ENCODE data around the gene NR1D2. TPM values are rescaled to one million over a fixed set of nuclear protein-coding genes. Genes with fewer than 3 reads are reported as not detected.

NR1D2 gene
- total RNA-seq, 1 donor from 2014 or later: 62.1 TPM

DNA sequence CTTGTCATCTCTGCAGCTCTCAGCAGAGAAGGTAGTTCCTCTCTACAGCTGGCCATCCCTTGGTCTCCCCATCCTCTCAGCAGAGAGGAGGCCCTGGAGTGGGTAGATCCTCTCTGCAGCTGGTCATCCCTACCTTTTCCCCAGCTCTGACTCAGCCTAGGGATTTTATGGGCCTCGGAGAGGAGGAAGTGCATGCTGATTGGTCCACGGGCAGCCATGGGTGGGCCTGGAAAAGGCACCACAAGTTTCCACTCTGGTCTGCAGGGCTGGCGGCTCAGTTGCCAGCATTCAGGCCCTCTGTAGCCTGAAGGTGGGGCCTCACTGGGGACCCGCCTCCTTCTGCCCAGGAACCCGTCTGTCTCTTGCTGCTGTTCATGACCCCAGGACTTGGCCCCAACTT lies 36.9 kb downstream of the NR1D2 start:
- H3K36me3 ChIP-seq: peaks cover 18% of the 10 kb centered on the region
- no peak overlapping the region for H3K27ac ChIP-seq
- TF ChIP-seq, protein P1, sequence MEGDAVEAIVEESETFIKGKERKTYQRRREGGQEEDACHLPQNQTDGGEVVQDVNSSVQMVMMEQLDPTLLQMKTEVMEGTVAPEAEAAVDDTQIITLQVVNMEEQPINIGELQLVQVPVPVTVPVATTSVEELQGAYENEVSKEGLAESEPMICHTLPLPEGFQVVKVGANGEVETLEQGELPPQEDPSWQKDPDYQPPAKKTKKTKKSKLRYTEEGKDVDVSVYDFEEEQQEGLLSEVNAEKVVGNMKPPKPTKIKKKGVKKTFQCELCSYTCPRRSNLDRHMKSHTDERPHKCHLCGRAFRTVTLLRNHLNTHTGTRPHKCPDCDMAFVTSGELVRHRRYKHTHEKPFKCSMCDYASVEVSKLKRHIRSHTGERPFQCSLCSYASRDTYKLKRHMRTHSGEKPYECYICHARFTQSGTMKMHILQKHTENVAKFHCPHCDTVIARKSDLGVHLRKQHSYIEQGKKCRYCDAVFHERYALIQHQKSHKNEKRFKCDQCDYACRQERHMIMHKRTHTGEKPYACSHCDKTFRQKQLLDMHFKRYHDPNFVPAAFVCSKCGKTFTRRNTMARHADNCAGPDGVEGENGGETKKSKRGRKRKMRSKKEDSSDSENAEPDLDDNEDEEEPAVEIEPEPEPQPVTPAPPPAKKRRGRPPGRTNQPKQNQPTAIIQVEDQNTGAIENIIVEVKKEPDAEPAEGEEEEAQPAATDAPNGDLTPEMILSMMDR (IDR thresholded peaks at IDR 0.05): no peak
- no peak overlapping the region for H3K4me3 ChIP-seq
- no peaks in the 10 kb centered on the region for H3K9me3 ChIP-seq
- intact Hi-C loops (cut with DNase I): no loop called here
- ATAC-seq (peak; percentile 33), DNase-seq (no peak)
- H3K4me1 ChIP-seq: no peaks in the 10 kb centered on the region
- H3K27me3 ChIP-seq: no peaks in the 10 kb centered on the region

DNA sequence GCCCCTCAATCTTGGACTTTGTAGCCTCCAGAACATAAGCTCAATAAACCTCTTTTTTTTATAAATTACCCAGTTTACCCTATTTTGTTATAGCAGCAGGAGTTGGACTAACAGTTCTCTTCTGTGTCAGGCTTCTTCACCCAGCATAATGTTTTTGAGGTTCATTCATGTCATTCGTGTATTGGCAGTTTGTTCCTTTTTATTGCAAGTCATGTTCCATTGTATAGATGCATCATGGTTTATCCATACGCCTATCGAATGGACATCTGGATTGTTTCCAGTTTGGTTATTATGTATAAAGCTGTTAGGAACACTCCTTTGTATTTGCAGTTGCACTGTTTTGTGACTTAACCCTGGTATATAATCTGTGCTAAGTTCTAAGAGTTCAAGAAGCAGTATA lies 39.8 kb downstream of the NR1D2 start:
- intact Hi-C loops (cut with DNase I): no loop called here
- DNase-seq (no peak), ATAC-seq (no peak)
- Histone ChIP-seq H3K36me3 (no peaks in the 10 kb centered on the region), H3K9me3 (no peaks in the 10 kb centered on the region), H3K27me3 (no peaks in the 10 kb centered on the region), H3K27ac (no peak overlapping the region), H3K4me3 (no peak overlapping the region), H3K4me1 (no peaks in the 10 kb centered on the region)
- TF ChIP-seq, protein P1 (IDR thresholded peaks at IDR 0.05): no peak

DNA sequence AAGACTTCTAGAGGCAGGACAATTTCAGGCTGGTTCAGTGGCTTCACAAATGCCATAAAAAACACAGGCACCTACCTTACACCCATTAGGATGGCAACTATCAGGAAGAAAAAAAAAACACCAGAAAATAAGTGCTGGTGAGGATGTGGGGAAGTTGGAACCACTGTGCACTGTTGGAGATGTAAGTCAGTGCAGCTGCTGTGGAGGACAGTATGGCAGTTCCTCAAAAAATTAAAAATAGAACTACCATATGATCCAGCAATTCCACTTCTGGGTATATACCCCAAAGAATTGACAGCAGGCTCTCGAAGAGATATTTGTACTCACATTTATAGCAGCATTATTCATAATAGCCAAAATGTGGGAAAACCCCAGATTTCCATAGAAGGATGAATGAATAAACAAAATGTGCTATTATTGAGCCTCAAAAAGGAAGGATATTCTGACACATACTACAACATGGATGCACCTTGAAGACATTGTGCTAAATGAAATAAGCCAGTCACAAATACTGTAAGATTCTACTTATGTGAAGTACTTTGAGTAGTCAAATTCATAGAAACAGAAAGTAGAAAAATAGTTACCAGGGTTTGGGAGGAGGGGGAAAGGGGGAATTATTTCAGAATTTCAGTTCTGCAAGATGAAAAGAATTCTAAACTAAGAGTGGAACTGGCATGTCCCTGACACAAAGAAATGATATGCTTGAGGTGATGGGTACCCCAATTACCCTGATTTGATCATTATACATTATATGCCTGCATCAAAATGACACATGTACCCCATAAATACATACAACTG lies 40.9 kb downstream of the NR1D2 start:
- no peak overlapping the region for H3K4me3 ChIP-seq
- no peaks in the 10 kb centered on the region for H3K36me3 ChIP-seq
- no peak overlapping the region for H3K27ac ChIP-seq
- intact Hi-C loops (cut with DNase I): no loop called here
- no peaks in the 10 kb centered on the region for H3K27me3 ChIP-seq
- H3K4me1 ChIP-seq: no peaks in the 10 kb centered on the region
- TF ChIP-seq, protein P1 (IDR thresholded peaks at IDR 0.05): no peak
- no peak for ATAC-seq
- H3K9me3 ChIP-seq: no peaks in the 10 kb centered on the region
- no peak for DNase-seq

DNA sequence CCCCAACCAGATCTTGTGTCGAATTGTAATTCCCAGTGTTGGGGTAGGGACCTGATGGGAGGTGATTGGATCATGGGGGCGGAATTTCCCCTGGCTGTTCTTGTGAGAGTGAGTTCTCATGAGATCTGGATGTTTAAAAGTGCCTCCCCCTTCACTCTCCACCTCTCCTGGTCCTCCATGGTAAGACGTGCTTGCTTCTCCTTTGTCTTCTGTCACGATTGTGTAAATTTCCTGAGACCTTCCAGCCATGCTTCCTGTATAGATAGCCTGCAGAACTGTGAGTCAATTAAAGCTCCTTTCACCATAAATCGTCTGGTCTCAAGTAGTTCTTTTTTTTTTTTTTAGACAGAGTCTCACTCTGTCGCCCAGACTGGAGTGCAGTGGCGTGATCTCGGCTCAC lies 42.3 kb downstream of the NR1D2 start:
- Histone ChIP-seq H3K4me1 (peaks cover 9% of the 10 kb centered on the region), H3K27ac (no peak overlapping the region), H3K27me3 (no peaks in the 10 kb centered on the region), H3K9me3 (no peaks in the 10 kb centered on the region), H3K4me3 (no peak overlapping the region), H3K36me3 (no peaks in the 10 kb centered on the region)
- TF ChIP-seq, protein P1 (IDR thresholded peaks at IDR 0.05): no peak
- ATAC-seq (peak; percentile 55), DNase-seq (no peak)
- intact Hi-C loops (cut with DNase I): no loop called here

DNA sequence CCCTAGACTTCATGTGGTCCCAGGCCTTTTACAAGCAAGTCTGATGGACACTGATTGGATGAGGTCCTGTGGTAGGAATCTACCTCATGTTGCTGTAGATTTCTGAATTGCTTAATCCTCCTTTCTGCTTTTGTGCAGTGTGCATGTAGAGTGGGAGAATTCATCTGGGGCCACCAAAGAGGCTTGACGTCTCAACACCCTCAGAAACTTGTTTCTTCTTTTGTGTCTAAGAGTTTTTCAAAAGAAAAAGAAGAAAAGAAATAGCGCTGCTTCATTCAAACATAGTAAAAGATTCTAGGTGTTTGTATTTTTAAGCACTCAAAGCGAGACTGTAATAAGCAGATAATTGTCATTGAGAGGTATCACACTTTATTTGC lies 46.2 kb downstream of the NR1D2 start:
- H3K9me3 ChIP-seq: no peaks in the 10 kb centered on the region
- H3K27ac ChIP-seq: no peak overlapping the region
- no peak overlapping the region for H3K4me3 ChIP-seq
- peaks cover 14% of the 10 kb centered on the region for H3K4me1 ChIP-seq
- intact Hi-C loops (cut with DNase I): no loop called here
- ATAC-seq (no peak), DNase-seq (no peak)
- no peaks in the 10 kb centered on the region for H3K27me3 ChIP-seq
- H3K36me3 ChIP-seq: no peaks in the 10 kb centered on the region
- TF ChIP-seq, protein P1 (IDR thresholded peaks at IDR 0.05): no peak

All from upper lobe of right lung (tissue), 1 donor.